Tongue (tissue), 2 donors: ENCODE measurements around the gene CXCR5. TPM values are rescaled to one million over a fixed set of nuclear protein-coding genes. Genes with fewer than 3 reads are reported as not detected.
"Not testable (repeated sequence)": the region's sequence is repeated elsewhere in the genome, so short reads cannot be mapped to it uniquely, and the experiment has no call there.

Source experiments
- DNase-seq: peaks from one replicate; pipeline ENCODE4 v3.0.0-alpha.2; 2015
- total RNA-seq: library from RNA; depleted of rRNA; stranded (reverse); fragments of >200 nt; gene quantifications from one replicate; pipeline ENCODE4 v1.2.3, GENCODE V29; 2014

Gene CXCR5
- 0.10 TPM for total RNA-seq

GRCh38 chr11:118883368-118884071 lies at the start of gene CXCR5:
Gene CXCR5, plus strand, starts transcription at chr11:118883892. Its CDS starts 50 bp downstream, at chr11:118883942.
- no peak for DNase-seq

GRCh38 chr11:118834427-118835028 lies 49.2 kb upstream of the CXCR5 start:
- no peak for DNase-seq

GRCh38 chr11:118837868-118838267 lies 45.8 kb upstream of the CXCR5 start:
- no peak for DNase-seq

GRCh38 chr11:118838905-118839553 lies 44.7 kb upstream of the CXCR5 start:
- no peak for DNase-seq

- DNase-seq, result no peak
Measured at GRCh38 chr11:118841469-118842242, 42.0 kb upstream of the CXCR5 start.

GRCh38 chr11:118842369-118842768 lies 41.3 kb upstream of the CXCR5 start:
- DNase-seq, result no peak

GRCh38 chr11:118842843-118843242 lies 40.8 kb upstream of the CXCR5 start:
- DNase-seq, result not testable (repeated sequence)

GRCh38 chr11:118843565-118843964 lies 40.1 kb upstream of the CXCR5 start:
- DNase-seq, result no peak

GRCh38 chr11:118845369-118845768 lies 38.3 kb upstream of the CXCR5 start:
- no peak for DNase-seq

- no peak for DNase-seq
Measured at GRCh38 chr11:118846181-118846935, 37.3 kb upstream of the CXCR5 start.

GRCh38 chr11:118849825-118850224 lies 33.9 kb upstream of the CXCR5 start:
- no peak for DNase-seq

GRCh38 chr11:118851970-118852369 lies 31.7 kb upstream of the CXCR5 start:
- DNase-seq, result no peak

GRCh38 chr11:118853678-118854077 lies 30.0 kb upstream of the CXCR5 start:
- DNase-seq, result no peak

GRCh38 chr11:118856314-118856713 lies 27.4 kb upstream of the CXCR5 start:
- DNase-seq, result no peak

GRCh38 chr11:118857385-118857784 lies 26.3 kb upstream of the CXCR5 start:
- DNase-seq, result no peak

GRCh38 chr11:118859973-118860372 lies 23.7 kb upstream of the CXCR5 start:
- no peak for DNase-seq

GRCh38 chr11:118868659-118869058 lies 15.0 kb upstream of the CXCR5 start:
- DNase-seq, result no peak

GRCh38 chr11:118870396-118871343 lies 13.0 kb upstream of the CXCR5 start:
- DNase-seq, result no peak

GRCh38 chr11:118872403-118872821 lies 11.3 kb upstream of the CXCR5 start:
- DNase-seq, result no peak

GRCh38 chr11:118873804-118874203 lies 9.9 kb upstream of the CXCR5 start:
- DNase-seq, result no peak

GRCh38 chr11:118876286-118876685 lies 7.4 kb upstream of the CXCR5 start:
- DNase-seq, result no peak
